ENCODE results near the gene SRD5A1.

Gene SRD5A1

GRCh38 chr5:6711409-6712141 lies 78.3 kb downstream of the SRD5A1 start:
- DNase-seq (ENCODE audit: low read depth in 2 of 3, low spot score in 2 of 3), result no peak

DNA sequence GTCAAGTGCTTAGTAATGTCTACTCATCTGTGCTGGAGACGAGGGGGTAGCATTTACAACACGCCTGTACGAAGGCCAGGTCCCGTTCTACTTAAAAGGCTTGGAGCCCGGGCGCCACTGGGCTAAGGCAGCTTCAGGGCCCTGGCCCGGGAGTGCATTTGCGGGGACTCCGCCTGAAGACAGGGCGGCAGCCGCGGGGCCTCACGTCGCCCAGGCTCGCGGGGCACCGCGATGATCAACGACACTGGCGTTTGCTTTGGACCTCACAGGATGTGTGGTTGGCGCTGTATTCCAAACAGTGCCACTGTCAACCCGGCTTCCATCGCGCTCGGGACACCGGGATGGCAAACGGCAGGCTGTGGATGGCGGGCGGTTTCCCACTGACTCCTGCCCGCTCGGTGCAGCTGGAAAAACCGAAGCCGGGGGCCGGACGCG lies 78.9 kb downstream of the SRD5A1 start:
- peak in 2 of 3 experiments; percentile 36 to 39 for DNase-seq (ENCODE audit: low read depth in 2 of 3, low spot score in 2 of 3)

- DNase-seq (ENCODE audit: low read depth in 2 of 3, low spot score in 2 of 3), result peak; percentile 87 to 99 (median 91)
These were observed 79.5 kb downstream of the SRD5A1 start for GRCh38 chr5:6712577-6713273.

DNA sequence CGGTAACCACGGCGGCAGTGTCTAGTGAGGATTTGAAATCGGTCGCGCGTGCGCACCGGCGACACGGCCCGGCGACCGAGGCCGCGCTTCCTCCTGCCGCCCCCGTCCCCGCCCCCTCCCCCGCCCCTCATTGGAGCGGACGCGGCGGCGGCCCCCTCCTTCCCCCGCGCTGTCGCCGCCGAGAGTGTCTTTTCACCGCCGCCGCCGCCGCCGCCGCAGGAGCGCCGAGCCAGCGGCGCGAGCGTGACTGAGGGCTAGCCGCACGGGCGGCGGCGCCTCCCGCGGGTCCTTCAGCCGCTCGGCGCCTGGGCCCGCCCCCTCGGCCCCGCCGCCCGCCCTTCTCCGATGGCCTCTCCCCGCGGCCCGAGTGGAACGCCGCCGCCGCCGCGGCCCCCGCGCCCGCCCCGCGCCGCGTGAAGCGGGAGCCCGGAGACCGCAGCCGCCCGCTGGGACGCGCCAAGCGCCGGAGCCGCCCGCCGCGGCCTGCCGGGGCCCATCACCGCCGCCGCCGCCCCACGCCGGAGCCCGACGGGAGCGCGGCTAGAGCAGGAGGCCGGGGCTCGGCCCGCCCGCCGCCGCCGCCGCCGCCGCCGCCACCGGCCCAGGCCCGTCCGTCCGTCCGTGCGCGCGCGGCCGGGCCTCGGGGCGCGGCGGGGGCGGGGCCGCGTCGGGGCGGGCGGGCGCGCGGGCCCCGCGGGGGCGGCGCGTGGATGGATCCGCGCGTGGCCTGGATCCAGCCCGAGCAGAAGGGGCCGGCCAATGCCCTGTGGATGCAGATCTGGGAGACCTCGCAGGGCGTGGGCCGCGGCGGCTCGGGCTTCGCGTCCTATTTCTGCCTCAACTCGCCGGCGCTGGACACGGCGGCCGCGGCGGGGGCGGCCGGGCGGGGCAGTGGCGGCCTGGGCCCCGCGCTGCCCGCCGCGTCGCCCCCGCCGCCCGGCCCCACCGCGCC lies 80.3 kb downstream of the SRD5A1 start, which contains the start of gene TENT4A:
Gene TENT4A (plus strand): TSS at position 159 of the 952 bp plus-strand sequence. CDS start 552 bp downstream, at position 711.
- no peak for DNase-seq (ENCODE audit: low read depth in 2 of 3, low spot score in 2 of 3)

GRCh38 chr5:6714226-6715041 lies 81.2 kb downstream of the SRD5A1 start:
- DNase-seq (ENCODE audit: low read depth in 2 of 3, low spot score in 2 of 3), result no peak

- DNase-seq (ENCODE audit: low read depth in 2 of 3, low spot score in 2 of 3), result no peak
These were observed 82.0 kb downstream of the SRD5A1 start for GRCh38 chr5:6715271-6715670.

DNA sequence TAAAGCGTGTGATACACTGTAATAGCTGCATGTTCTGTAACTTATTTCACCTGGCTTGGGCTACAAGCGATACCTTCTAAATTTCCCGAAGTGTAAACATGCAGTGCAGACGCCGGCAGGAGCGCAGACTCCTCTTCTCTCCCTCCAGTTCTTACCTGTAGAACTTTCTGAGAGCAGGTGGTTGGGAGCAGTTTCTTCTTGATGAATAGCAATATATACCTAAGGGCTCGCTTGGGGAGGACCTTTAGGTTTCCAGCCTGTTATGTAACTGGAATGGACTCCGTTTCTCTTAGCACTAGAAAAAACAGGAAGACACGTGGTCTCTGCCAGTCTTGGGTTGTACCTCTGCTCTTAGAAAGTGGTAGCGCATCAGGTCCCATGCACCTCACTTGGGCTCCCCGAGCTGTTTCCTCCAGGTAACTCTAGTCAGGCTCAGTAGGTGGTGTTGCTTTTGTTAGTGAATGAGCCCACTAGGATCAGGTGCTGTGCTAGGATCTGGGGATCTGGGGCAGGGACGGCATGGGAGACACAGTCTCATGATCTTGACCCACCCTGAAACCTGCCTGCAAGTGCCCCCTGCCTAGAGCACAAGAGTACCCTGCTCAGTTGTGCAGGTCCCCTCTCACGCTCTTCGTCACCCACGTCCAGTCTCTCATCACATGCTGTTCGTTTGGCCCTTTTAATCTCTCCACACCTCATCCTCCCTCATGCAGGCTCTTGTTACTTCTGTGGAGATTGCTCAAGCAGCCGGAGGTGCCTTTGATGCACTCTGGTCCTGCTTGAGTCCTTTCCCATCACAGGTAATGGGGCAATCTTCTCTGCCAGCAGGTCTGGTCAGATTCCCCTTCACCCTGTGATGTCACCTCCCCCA lies 82.8 kb downstream of the SRD5A1 start:
- DNase-seq (ENCODE audit: low read depth in 2 of 3, low spot score in 2 of 3), result no peak

DNA sequence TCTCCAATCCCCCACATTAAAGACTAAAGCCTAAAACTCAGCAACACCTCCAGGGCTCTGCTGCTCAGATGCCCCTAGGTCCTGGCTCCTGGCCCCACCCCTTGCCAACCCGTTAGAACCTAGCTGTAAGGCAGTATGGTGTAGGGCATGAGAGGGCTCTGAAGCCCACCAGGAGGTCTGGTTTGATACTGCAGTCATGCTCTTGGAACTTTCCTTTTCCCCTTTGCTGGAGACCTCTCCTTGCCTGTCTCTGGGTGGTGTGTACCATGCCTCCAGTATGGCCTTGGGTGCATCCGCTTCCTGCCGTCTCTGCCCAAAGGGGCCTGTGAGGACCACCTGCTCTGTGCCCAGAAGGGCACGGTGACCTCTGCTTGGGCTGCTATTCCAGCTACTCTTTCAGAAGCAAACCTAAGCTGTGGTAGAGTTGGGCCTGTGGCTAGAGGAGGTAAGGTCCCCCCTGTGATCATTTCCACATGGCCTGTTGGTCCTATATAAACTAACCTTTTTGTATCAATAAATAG lies 83.4 kb downstream of the SRD5A1 start:
- no peak for DNase-seq (ENCODE audit: low read depth in 2 of 3, low spot score in 2 of 3)

DNA sequence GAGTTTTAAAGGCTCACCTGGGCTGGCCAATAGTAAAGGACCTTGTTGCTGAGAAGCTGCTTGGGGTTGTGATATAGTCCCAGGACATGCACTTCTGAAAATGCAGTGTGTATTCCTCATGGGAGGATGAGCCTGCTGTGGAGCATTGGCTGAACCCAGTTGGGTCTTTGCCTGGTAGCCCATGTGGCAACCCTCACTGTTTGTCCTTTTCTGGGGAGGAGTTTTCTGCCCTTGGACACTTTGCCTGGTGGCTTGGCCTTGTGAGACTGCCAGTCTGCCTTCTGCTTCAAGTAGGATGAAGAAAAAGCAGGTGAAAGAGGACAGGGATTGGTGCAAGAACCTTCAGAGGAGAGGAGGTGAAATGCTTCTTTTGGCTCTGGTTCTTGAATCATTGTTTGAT lies 84.0 kb downstream of the SRD5A1 start:
- no peak for DNase-seq (ENCODE audit: low read depth in 2 of 3, low spot score in 2 of 3)

- DNase-seq (ENCODE audit: low read depth in 2 of 3, low spot score in 2 of 3), result no peak
These were observed 84.4 kb downstream of the SRD5A1 start for GRCh38 chr5:6717687-6718086.

DNA sequence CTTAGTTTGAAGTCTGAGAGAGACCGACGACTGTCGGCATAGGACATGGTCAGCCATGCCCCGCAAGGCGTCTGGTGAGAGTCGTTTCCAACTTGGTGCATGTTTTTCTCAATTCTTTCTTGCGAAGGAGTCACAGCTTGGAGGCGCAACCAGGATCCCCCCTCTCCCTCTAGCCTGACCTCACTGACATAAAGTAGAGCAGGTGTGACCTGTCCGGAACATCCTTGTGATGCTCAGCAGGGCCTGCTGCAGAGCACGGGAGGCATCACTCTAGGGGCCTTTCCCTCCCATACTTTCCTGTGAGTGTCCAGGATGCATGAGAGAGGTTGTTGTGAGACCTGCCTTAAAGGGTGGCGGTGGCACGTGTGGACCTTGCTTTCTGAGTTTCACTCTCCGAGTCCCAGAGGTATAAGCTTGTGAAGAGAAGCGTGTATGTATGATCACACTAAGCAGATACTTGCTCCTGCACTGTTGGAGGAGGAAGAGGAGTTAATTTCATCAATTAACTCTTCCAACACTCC lies 85.0 kb downstream of the SRD5A1 start:
- DNase-seq (ENCODE audit: low read depth in 2 of 3, low spot score in 2 of 3), result no peak

DNA sequence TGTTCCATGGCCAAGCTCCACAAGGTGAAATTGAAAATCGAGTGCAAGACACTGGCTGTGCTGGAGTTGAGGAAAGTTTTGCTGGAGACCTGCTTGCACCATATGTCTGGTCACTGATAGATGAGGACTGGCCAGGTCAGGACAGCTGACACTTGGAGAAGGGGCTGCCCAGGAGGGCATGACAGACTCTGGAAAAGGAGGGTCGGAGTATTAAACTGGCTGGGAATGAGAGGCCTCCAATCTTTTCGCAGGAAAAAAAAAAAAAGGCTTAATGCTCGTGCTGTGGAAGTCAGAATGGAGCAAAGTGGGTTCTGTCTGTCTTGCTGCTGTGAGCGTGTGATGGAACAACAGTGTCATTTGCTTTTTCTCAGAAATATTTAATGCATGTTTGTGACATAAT lies 85.5 kb downstream of the SRD5A1 start:
- no peak for DNase-seq (ENCODE audit: low read depth in 2 of 3, low spot score in 2 of 3)

- no peak for DNase-seq (ENCODE audit: low read depth in 2 of 3, low spot score in 2 of 3)
These were observed 86.2 kb downstream of the SRD5A1 start for GRCh38 chr5:6719417-6719816.

- DNase-seq (ENCODE audit: low read depth in 2 of 3, low spot score in 2 of 3), result no peak
These were observed 86.8 kb downstream of the SRD5A1 start for GRCh38 chr5:6719896-6720560.

GRCh38 chr5:6720561-6720921 lies 87.3 kb downstream of the SRD5A1 start:
- no peak for DNase-seq (ENCODE audit: low read depth in 2 of 3, low spot score in 2 of 3)

DNA sequence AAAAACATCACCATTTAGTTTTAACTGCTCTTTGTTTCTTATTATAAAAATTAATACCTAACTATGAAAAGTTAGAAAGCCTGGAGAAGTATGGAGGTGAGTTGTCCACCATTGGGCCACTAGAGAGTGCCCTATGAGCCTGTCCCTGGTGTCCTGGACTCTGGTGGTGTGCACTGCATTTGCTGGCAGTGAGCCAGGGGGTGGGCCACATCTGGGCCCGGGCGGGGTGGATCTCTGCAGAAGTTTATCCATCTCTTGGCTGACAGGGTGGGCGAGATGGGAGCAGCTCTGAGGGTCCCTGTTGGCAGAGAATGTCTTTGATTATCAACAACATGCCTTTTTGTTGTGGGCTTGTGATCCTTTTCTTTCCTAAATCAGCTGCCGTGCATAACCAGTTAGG lies 88.2 kb downstream of the SRD5A1 start:
- DNase-seq (ENCODE audit: low read depth in 2 of 3, low spot score in 2 of 3), result no peak

DNA sequence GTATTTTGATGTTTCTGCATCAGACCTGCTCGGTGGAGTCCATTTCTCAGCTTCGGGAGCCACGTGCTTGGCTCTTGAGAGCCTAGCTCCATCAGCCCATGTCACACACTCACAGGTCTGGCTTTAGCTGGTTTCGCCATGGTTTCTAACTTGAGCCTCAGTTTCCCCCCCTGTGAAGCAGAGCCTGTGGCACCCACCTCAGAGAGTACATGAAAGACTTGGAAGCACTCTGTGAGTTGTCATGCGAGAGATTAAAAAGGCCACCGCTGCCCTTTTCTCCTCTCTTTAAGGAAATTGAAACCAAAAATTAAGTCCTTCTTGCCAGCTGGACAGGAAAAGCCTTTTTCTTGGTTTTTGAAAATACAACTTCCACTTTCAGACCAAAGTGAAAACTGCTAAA lies 88.8 kb downstream of the SRD5A1 start:
- DNase-seq (ENCODE audit: low read depth in 2 of 3, low spot score in 2 of 3), result no peak

DNA sequence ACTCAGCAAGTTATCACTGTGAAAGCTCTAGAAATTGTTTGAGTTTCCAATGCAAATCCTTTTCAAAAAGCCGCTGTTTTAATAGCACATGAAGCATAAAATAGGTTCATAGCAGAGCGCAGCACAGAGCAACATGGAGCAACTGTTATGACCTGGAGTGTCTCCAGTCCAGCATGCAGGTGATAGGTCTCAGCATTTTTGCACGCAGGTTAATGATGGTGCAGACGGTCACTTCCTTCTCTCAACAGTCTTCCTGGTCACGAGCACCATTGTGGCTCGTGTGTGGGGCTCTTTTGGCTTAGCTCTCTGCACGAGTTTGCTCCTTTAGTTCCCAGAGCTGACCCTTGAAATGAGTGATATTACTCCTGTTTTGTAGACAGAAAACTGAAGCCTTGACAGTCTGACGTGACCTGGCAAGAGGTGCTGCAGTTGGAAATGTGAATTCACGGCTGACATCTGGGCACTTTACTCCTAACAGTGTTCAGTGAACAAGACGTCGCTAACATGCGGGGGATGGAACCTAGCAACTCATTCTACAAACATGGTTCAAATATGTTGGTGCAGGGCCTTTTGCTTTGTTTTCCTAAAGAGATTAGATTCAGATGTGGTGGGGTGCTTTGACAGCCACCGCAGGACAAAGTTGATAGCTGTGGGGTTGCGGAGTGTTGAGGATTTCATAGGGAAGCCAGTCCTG lies 90.0 kb downstream of the SRD5A1 start:
- DNase-seq (ENCODE audit: low read depth in 2 of 3, low spot score in 2 of 3), result no peak

All from activated CD8-positive, alpha-beta memory T cell treated with anti-CD3 and anti-CD28 coated beads for 48 hours (primary cell).